ENCODE data around the gene POLN. TPM values are rescaled to one million over a fixed set of nuclear protein-coding genes. Genes with fewer than 3 reads are reported as not detected.

POLN gene
- total RNA-seq, 1 experiment from 2014 or later: 1.2 TPM

DNA sequence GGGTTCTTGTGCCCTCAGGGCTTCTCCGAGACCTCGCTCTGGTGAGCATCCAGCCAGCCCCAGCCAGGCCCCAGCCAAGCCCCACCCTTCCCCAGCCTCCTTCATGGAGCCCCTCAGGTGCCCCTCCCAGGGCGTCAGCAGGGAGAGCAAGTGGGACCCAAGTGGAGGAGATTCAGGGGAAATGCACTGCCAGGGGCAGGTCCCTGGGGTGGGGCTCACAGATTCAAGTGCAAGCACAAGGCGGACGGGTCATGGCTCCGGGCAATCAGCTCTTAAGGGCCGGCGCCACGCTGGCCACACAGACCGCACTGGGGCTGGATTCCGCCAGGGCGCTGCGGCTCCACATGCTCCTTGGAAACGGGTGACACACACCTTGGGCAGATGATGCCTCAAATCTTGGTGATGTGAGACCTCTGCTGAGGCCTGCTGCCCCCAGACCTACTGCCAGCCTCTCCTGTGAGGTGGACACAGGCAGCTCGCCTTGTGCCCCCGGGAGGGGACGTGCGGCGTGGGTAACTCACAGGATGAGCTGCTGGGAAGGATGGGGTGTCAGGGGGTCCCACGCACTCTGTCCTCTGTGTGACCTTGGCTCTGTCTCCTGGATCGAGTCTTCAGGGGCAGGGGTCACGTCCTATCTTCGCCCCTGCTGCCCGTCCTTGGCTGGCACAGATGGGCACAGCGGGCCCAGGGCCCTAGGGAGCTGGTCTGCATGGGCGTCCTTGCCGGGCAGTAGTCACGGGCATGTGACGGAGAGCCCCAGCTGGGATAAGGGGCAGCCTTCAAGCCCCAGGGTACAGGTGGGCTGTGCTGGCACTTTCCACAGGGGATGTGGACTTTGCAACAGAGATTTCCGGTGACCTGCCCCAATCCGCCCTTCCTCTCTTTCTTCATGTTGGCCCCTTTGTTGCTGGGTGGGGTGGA is 165.7 kb downstream of the POLN start:
- H3K27me3 Mint-ChIP-seq (ENCODE audit: insufficient read depth, unreplicated experiment): no peaks in the 10 kb centered on the region
- intact Hi-C loops (cut with micrococcal nuclease; ENCODE audit: unreplicated experiment): no loop called here
- H3K36me3 Mint-ChIP-seq (ENCODE audit: insufficient read depth, unreplicated experiment): peaks cover under 1% of the 10 kb centered on the region
- H3K27me3 ChIP-seq (replicated peaks; ENCODE audit: control insufficient read depth, insufficient read depth, low read length): no peaks in the 10 kb centered on the region
- no peak overlapping the region for H3K4me3 Mint-ChIP-seq (ENCODE audit: unreplicated experiment)
- H3K4me3 ChIP-seq (ENCODE audit: low read depth, low read length): no peak overlapping the region
- no peaks in the 10 kb centered on the region for H3K36me3 ChIP-seq (ENCODE audit: control insufficient read depth, insufficient read depth, low read length)
- CTCF ChIA-PET: no interaction called here
- no peaks in the 10 kb centered on the region for H3K9me3 Mint-ChIP-seq (ENCODE audit: unreplicated experiment)
- H3K9me3 ChIP-seq: no peaks in the 10 kb centered on the region
- BruUV-seq (replicated peaks): no TSS peak
- POLR2A ChIA-PET: no interaction called here
- DNase-seq: no peak
- TF ChIP-seq, protein P1, sequence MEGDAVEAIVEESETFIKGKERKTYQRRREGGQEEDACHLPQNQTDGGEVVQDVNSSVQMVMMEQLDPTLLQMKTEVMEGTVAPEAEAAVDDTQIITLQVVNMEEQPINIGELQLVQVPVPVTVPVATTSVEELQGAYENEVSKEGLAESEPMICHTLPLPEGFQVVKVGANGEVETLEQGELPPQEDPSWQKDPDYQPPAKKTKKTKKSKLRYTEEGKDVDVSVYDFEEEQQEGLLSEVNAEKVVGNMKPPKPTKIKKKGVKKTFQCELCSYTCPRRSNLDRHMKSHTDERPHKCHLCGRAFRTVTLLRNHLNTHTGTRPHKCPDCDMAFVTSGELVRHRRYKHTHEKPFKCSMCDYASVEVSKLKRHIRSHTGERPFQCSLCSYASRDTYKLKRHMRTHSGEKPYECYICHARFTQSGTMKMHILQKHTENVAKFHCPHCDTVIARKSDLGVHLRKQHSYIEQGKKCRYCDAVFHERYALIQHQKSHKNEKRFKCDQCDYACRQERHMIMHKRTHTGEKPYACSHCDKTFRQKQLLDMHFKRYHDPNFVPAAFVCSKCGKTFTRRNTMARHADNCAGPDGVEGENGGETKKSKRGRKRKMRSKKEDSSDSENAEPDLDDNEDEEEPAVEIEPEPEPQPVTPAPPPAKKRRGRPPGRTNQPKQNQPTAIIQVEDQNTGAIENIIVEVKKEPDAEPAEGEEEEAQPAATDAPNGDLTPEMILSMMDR (IDR thresholded peaks at IDR 0.05; ENCODE audit: insufficient read depth in 1 of 2, low read depth in 1 of 2, low read length in 1 of 2, severe bottlenecking in 1 of 2, unreplicated experiment in 1 of 2): no peak
- peaks cover 11% of the 10 kb centered on the region for H3K4me1 ChIP-seq
- H3K4me1 Mint-ChIP-seq (ENCODE audit: low read depth, unreplicated experiment): no peaks in the 10 kb centered on the region
- H3K27ac Mint-ChIP-seq (ENCODE audit: unreplicated experiment): no peak overlapping the region

DNA sequence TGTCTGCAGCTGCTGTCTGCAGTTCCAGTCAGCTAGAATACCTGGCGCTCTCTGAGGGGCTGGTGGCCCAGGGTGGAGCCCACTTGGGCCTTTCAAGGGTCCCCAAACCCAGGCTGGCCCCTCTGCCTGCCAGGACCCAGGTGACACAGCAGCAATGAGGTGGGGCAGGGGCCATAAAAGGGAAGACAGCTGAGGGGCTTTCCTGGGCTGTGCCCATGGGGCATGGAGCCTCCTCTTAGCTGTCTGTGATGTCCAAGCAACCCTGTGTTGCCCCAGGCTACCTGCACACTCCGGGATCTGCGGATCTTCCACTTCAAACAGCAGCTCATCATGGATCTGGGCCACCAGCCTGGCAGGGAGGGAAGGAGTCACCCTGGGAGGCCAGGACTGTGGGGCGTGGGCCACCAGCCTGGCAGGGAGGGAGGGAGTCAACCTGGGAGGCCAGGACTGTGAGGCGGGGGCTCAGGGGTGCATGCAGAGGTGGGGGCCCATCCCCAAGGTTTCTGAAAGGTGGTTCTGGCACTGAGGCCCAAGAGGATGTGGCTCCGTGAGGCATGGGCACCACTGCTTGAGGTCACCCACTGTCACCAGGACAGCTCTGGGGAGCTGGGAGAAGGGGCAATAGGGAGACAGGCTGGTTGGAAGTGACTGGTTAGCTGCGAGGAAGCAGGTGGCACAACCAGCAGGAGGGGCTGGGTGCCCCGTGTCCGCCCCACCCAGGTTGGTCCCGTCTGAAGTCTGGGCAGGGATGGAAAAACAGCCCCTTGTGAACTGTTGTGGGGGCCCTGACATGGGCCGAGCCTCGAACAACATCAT is 166.5 kb downstream of the POLN start:
- peaks cover 12% of the 10 kb centered on the region for H3K4me1 ChIP-seq
- no peak overlapping the region for H3K4me3 ChIP-seq (ENCODE audit: low read depth, low read length)
- no peaks in the 10 kb centered on the region for H3K36me3 ChIP-seq (ENCODE audit: control insufficient read depth, insufficient read depth, low read length)
- H3K27ac Mint-ChIP-seq (ENCODE audit: unreplicated experiment): no peak overlapping the region
- no peaks in the 10 kb centered on the region for H3K27me3 ChIP-seq (replicated peaks; ENCODE audit: control insufficient read depth, insufficient read depth, low read length)
- peaks cover 6% of the 10 kb centered on the region for H3K36me3 Mint-ChIP-seq (ENCODE audit: insufficient read depth, unreplicated experiment)
- no peaks in the 10 kb centered on the region for H3K4me1 Mint-ChIP-seq (ENCODE audit: low read depth, unreplicated experiment)
- no peaks in the 10 kb centered on the region for H3K9me3 ChIP-seq
- H3K27me3 Mint-ChIP-seq (ENCODE audit: insufficient read depth, unreplicated experiment): no peaks in the 10 kb centered on the region
- ChIA-PET POLR2A (no interaction called here), CTCF (no interaction called here)
- no TSS peak for BruUV-seq (replicated peaks)
- intact Hi-C loops (cut with micrococcal nuclease; ENCODE audit: unreplicated experiment): no loop called here
- TF ChIP-seq, protein P1 (IDR thresholded peaks at IDR 0.05; ENCODE audit: insufficient read depth in 1 of 2, low read depth in 1 of 2, low read length in 1 of 2, severe bottlenecking in 1 of 2, unreplicated experiment in 1 of 2): no peak
- H3K9me3 Mint-ChIP-seq (ENCODE audit: unreplicated experiment): no peaks in the 10 kb centered on the region
- DNase-seq: no peak
- no peak overlapping the region for H3K4me3 Mint-ChIP-seq (ENCODE audit: unreplicated experiment)

DNA sequence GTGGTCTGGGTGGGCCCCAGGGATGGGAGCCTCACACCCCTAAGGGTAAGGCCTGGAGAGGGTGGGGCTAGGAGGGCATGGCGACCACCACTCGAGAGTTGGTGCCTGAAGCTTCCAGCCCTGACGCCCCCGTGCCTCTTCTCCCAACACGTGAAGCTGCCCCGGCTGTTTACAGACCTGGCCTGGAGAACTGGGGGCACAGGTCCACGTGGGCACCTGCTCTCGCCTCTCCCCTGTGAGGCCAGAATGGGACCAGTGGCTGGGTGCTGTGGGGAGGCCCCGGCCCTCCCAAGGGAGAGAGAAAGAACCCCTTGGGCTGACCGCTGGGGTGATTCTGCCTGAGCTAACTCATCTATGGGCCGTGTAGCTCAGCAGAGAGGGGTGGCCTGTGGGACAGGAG is 167.3 kb downstream of the POLN start:
- Histone ChIP-seq H3K4me1 (peaks cover 12% of the 10 kb centered on the region), H3K9me3 (no peaks in the 10 kb centered on the region), H3K4me3 (ENCODE audit: low read depth, low read length) (no peak overlapping the region), H3K36me3 (ENCODE audit: control insufficient read depth, insufficient read depth, low read length) (no peaks in the 10 kb centered on the region), H3K27me3 (replicated peaks; ENCODE audit: control insufficient read depth, insufficient read depth, low read length) (no peaks in the 10 kb centered on the region)
- DNase-seq: no peak
- intact Hi-C loops (cut with micrococcal nuclease; ENCODE audit: unreplicated experiment): no loop called here
- POLR2A ChIA-PET: no interaction called here
- TF ChIP-seq, protein P1 (IDR thresholded peaks at IDR 0.05; ENCODE audit: insufficient read depth in 1 of 2, low read depth in 1 of 2, low read length in 1 of 2, severe bottlenecking in 1 of 2, unreplicated experiment in 1 of 2): no peak
- Mint-ChIP-seq H3K27ac (ENCODE audit: unreplicated experiment) (no peak overlapping the region), H3K27me3 (ENCODE audit: insufficient read depth, unreplicated experiment) (no peaks in the 10 kb centered on the region), H3K9me3 (ENCODE audit: unreplicated experiment) (no peaks in the 10 kb centered on the region), H3K4me3 (ENCODE audit: unreplicated experiment) (no peak overlapping the region), H3K36me3 (ENCODE audit: insufficient read depth, unreplicated experiment) (peaks cover 6% of the 10 kb centered on the region), H3K4me1 (ENCODE audit: low read depth, unreplicated experiment) (no peaks in the 10 kb centered on the region)
- CTCF ChIA-PET: interaction anchor here (1.6 kb wide), 1 partner anchor 9 kb away, joined by 6 read pairs; no protein-coding TSS in a partner anchor
- BruUV-seq (replicated peaks): no TSS peak

Data from Caco-2 (cell line).